Colon (tissue), 2 donors: ENCODE measurements around the gene BDNF.
"Not testable (repeated sequence)": the region's sequence is repeated elsewhere in the genome, so short reads cannot be mapped to it uniquely, and the experiment has no call there.

Source experiments
- FAIRE-seq: peaks from 2 replicates; lab custom pipeline; 2012; peaks lifted over from hg19 to GRCh38; lab: Jason Lieb, UNC
- donor health status: control.
- donor health status: control.

Gene BDNF

GRCh38 chr11:27665508-27666101, 34.6 kb downstream of the BDNF start:
- not testable (repeated sequence) for FAIRE-seq

GRCh38 chr11:27663326-27663725, 36.9 kb downstream of the BDNF start:
- no peak for FAIRE-seq

GRCh38 chr11:27660171-27660570, 40.1 kb downstream of the BDNF start:
- FAIRE-seq = no peak

GRCh38 chr11:27658535-27659236, 41.6 kb downstream of the BDNF start:
- no peak for FAIRE-seq

- FAIRE-seq = no peak
These were observed 43.3 kb downstream of the BDNF start for GRCh38 chr11:27656806-27657483.

- FAIRE-seq = no peak
These were observed 43.9 kb downstream of the BDNF start for GRCh38 chr11:27656320-27656719.

- FAIRE-seq = no peak
These were observed 46.1 kb downstream of the BDNF start for GRCh38 chr11:27653990-27654758.

- FAIRE-seq = no peak
These were observed 48.5 kb downstream of the BDNF start for GRCh38 chr11:27651711-27652110.

GRCh38 chr11:27650988-27651387, 49.3 kb downstream of the BDNF start:
- FAIRE-seq = no peak

GRCh38 chr11:27649800-27650199, 50.5 kb downstream of the BDNF start:
- no peak for FAIRE-seq

GRCh38 chr11:27648840-27649239, 51.4 kb downstream of the BDNF start:
- no peak for FAIRE-seq

GRCh38 chr11:27646051-27646818, 54.0 kb downstream of the BDNF start:
- FAIRE-seq = no peak

- no peak for FAIRE-seq
These were observed 57.3 kb downstream of the BDNF start for GRCh38 chr11:27642954-27643353.

GRCh38 chr11:27640954-27641353, 59.3 kb downstream of the BDNF start:
- FAIRE-seq = no peak

- FAIRE-seq = no peak
These were observed 64.7 kb downstream of the BDNF start for GRCh38 chr11:27635567-27636037.

- not testable (repeated sequence) for FAIRE-seq
These were observed 65.5 kb downstream of the BDNF start for GRCh38 chr11:27634776-27635175.

GRCh38 chr11:27634282-27634681, 66.0 kb downstream of the BDNF start:
- FAIRE-seq = not testable (repeated sequence)

- not testable (repeated sequence) for FAIRE-seq
These were observed 71.2 kb downstream of the BDNF start for GRCh38 chr11:27629023-27629422.

- no peak for FAIRE-seq
These were observed 72.3 kb downstream of the BDNF start for GRCh38 chr11:27627979-27628378.

GRCh38 chr11:27626938-27627586, 73.2 kb downstream of the BDNF start:
- FAIRE-seq = no peak

GRCh38 chr11:27626269-27626937, 73.9 kb downstream of the BDNF start:
- FAIRE-seq = no peak
